GM06990 (cell line): ENCODE measurements around the gene NPAS3.

Source experiments
- DNase-seq: peaks from one replicate; pipeline ENCODE4 v3.0.0-alpha.2; 2011; ENCODE audit not compliant: insufficient read length; ENCODE audit errors: extremely low read depth
- H3K27me3 ChIP-seq: replicated peaks from 2 replicates; pipeline ENCODE4 v1.6.0; 2011; ENCODE audit warnings: low read length; ENCODE audit not compliant: control insufficient read depth, insufficient read depth
- H3K36me3 ChIP-seq: 2 replicates; pipeline ENCODE4 v1.5.1; 2011; ENCODE audit warnings: low read length; ENCODE audit not compliant: control insufficient read depth, insufficient read depth
- H3K4me3 ChIP-seq: replicated peaks from 2 replicates; pipeline ENCODE4 v1.5.1; 2011; ENCODE audit warnings: low read depth, mild to moderate bottlenecking, control low read depth, low read length
- TF ChIP-seq, protein P1 (sequence below): IDR thresholded peaks from 2 replicates; pipeline ENCODE4 v1.5.1; 2011; ENCODE audit warnings: low read length, control low read depth, mild to moderate bottlenecking, inconsistent platforms; ENCODE audit not compliant: insufficient read depth, poor library complexity, severe bottlenecking

Gene NPAS3

DNA sequence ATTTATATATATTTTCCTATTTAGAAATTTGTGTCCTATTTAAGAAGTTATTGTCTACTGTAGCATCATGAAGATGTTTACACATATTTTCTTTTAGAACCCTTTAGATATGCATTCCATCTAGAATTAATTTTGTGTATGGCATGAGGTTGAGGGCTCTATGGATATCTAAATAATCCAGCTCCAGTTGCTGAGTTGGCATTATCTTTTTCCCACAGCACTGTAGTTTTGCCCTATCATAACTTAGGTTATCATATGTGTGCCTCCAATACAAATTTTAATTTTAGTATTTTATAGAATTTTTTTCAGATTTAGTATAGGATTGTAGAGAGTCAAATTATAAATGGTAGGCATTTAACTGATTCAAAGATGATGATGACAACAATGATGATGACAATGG lies 159.3 kb downstream of the NPAS3 start:
- no peak for DNase-seq
- TF ChIP-seq, protein P1, sequence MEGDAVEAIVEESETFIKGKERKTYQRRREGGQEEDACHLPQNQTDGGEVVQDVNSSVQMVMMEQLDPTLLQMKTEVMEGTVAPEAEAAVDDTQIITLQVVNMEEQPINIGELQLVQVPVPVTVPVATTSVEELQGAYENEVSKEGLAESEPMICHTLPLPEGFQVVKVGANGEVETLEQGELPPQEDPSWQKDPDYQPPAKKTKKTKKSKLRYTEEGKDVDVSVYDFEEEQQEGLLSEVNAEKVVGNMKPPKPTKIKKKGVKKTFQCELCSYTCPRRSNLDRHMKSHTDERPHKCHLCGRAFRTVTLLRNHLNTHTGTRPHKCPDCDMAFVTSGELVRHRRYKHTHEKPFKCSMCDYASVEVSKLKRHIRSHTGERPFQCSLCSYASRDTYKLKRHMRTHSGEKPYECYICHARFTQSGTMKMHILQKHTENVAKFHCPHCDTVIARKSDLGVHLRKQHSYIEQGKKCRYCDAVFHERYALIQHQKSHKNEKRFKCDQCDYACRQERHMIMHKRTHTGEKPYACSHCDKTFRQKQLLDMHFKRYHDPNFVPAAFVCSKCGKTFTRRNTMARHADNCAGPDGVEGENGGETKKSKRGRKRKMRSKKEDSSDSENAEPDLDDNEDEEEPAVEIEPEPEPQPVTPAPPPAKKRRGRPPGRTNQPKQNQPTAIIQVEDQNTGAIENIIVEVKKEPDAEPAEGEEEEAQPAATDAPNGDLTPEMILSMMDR = no peak
- Histone ChIP-seq H3K27me3 (no peaks in the 10 kb centered on the region), H3K36me3 (no peaks in the 10 kb centered on the region), H3K4me3 (no peak overlapping the region)

- no peak for DNase-seq
- no peaks in the 10 kb centered on the region for H3K36me3 ChIP-seq
- TF ChIP-seq, protein P1 = no peak
- no peaks in the 10 kb centered on the region for H3K27me3 ChIP-seq
- H3K4me3 ChIP-seq = no peak overlapping the region
Measured at GRCh38 chr14:33103489-33103888, 164.8 kb downstream of the NPAS3 start.

GRCh38 chr14:33103966-33104365 lies 165.3 kb downstream of the NPAS3 start:
- Histone ChIP-seq H3K36me3 (no peaks in the 10 kb centered on the region), H3K27me3 (no peaks in the 10 kb centered on the region), H3K4me3 (no peak overlapping the region)
- TF ChIP-seq, protein P1 = no peak
- no peak for DNase-seq

GRCh38 chr14:33110737-33111443 lies 172.2 kb downstream of the NPAS3 start:
- no peak for DNase-seq
- TF ChIP-seq, protein P1 = no peak

GRCh38 chr14:33114331-33114730 lies 175.7 kb downstream of the NPAS3 start:
- Histone ChIP-seq H3K27me3 (no peaks in the 10 kb centered on the region), H3K36me3 (no peaks in the 10 kb centered on the region), H3K4me3 (no peak overlapping the region)
- DNase-seq = no peak
- TF ChIP-seq, protein P1 = no peak

More at GRCh38 chr14:33110737-33111443, 172.2 kb downstream of the NPAS3 start:
- H3K4me3 ChIP-seq = no peak overlapping the region
- H3K36me3 ChIP-seq = no peaks in the 10 kb centered on the region
- no peaks in the 10 kb centered on the region for H3K27me3 ChIP-seq
